GM19395 (cell line): ENCODE data around the gene TMOD2.

Experiments
- ATAC-seq: cut with Tn5 transposase; IDR thresholded peaks from one replicate; pipeline ENCODE4 v1.9.1; 2021; ENCODE audit warnings: mild to moderate bottlenecking, moderate library complexity; ENCODE audit not compliant: unreplicated experiment

Gene TMOD2

GRCh38 chr15:51848811-51849210 lies 97.4 kb downstream of the TMOD2 start:
- ATAC-seq, result no peak

- no peak for ATAC-seq
These were observed 98.5 kb downstream of the TMOD2 start for GRCh38 chr15:51849860-51850259.

GRCh38 chr15:51853998-51854397 lies 102.6 kb downstream of the TMOD2 start:
- no peak for ATAC-seq

GRCh38 chr15:51855612-51856011 lies 104.2 kb downstream of the TMOD2 start:
- no peak for ATAC-seq

GRCh38 chr15:51856714-51857380 lies 105.5 kb downstream of the TMOD2 start:
- no peak for ATAC-seq

GRCh38 chr15:51861557-51862359 lies 110.4 kb downstream of the TMOD2 start:
- ATAC-seq, result no peak

GRCh38 chr15:51863131-51863530 lies 111.7 kb downstream of the TMOD2 start:
- ATAC-seq, result no peak

- ATAC-seq, result no peak
These were observed 113.1 kb downstream of the TMOD2 start for GRCh38 chr15:51864408-51865056.

GRCh38 chr15:51865317-51865716 lies 113.9 kb downstream of the TMOD2 start:
- ATAC-seq, result no peak
